GM12875 (cell line): ENCODE results near the gene FNDC3B.

Experiments used
- H3K4me3 ChIP-seq: one replicate; pipeline ENCODE4 v1.5.1; 2011; ENCODE audit warnings: low read depth, low read length, control low read depth
- CTCF ChIP-seq: IDR thresholded peaks from 2 replicates; pipeline ENCODE4 v1.5.1; 2011; ENCODE audit warnings: low read depth, mild to moderate bottlenecking, control low read depth, inconsistent platforms, low read length, moderate library complexity, borderline replicate concordance; ENCODE audit not compliant: insufficient read depth

FNDC3B gene

GRCh38 chr3:172110127-172110779, 70.9 kb downstream of the FNDC3B start:
- no peak for TF ChIP-seq CTCF
- H3K4me3 ChIP-seq = no peak overlapping the region

GRCh38 chr3:172111163-172111562, 71.8 kb downstream of the FNDC3B start:
- TF ChIP-seq CTCF = no peak
- no peak overlapping the region for H3K4me3 ChIP-seq

GRCh38 chr3:172112078-172112733, 72.8 kb downstream of the FNDC3B start:
- no peak for TF ChIP-seq CTCF
- no peak overlapping the region for H3K4me3 ChIP-seq

- H3K4me3 ChIP-seq = no peak overlapping the region
- TF ChIP-seq CTCF = no peak
Observed at GRCh38 chr3:172112734-172113120, 73.3 kb downstream of the FNDC3B start.

GRCh38 chr3:172113710-172114109, 74.3 kb downstream of the FNDC3B start:
- H3K4me3 ChIP-seq = no peak overlapping the region
- no peak for TF ChIP-seq CTCF

- no peak for TF ChIP-seq CTCF
- no peak overlapping the region for H3K4me3 ChIP-seq
Observed at GRCh38 chr3:172115059-172115458, 75.7 kb downstream of the FNDC3B start.

GRCh38 chr3:172115787-172116186, 76.4 kb downstream of the FNDC3B start:
- TF ChIP-seq CTCF = no peak
- H3K4me3 ChIP-seq = no peak overlapping the region
